ENCODE results near the gene CDK6. TPM values are rescaled to one million over a fixed set of nuclear protein-coding genes. Genes with fewer than 3 reads are reported as not detected.

CDK6 gene
- total RNA-seq, 1 experiment from 2014 or later, result 38.7 TPM

- TF ChIP-seq EZH2phosphoT487 (IDR thresholded peaks at IDR 0.05; ENCODE audit: borderline replicate concordance, low read length) (no peak), CTCF (conservative IDR thresholded peaks at IDR 0.05; ENCODE audit: low read depth, low read length) (no peak), EZH2 (IDR thresholded peaks at IDR 0.05; ENCODE audit: low read length, unreplicated experiment) (no peak)
- Histone ChIP-seq H3K27ac (ENCODE audit: low read length) (no peak overlapping the region), H3K9ac (ENCODE audit: low read length) (no peak overlapping the region), H3K4me2 (ENCODE audit: low read length) (no peak overlapping the region), H3K9me3 (ENCODE audit: low read length) (no peaks in the 10 kb centered on the region), H3F3A (ENCODE audit: low read length, unreplicated experiment) (no peaks in the 10 kb centered on the region), H3K9me2 (replicated peaks; ENCODE audit: low read length) (no peaks in the 10 kb centered on the region), H4K20me1 (ENCODE audit: low read length) (no peaks in the 10 kb centered on the region), H3K4me3 (ENCODE audit: low read length) (no peak overlapping the region), H3K27me3 (ENCODE audit: low read length) (no peaks in the 10 kb centered on the region), H3K36me3 (ENCODE audit: low read depth, low read length) (peaks cover 7% of the 10 kb centered on the region; the same call in 1 of the 2 replicates), H2AFZ (ENCODE audit: low read length) (no peak overlapping the region), H3K79me2 (ENCODE audit: low read length) (no peaks in the 10 kb centered on the region), H3K4me1 (ENCODE audit: insufficient read depth, low read length) (peaks cover 6% of the 10 kb centered on the region)
- ChIA-PET CTCF (no interaction called here), POLR2A (ENCODE audit: unreplicated experiment) (no interaction called here)
- ATAC-seq (no peak), DNase-seq (no peak)
- intact Hi-C loops (cut with micrococcal nuclease), result no loop called here
- no TSS peak for BruUV-seq (replicated peaks)
These were observed 170.4 kb downstream of the CDK6 start for GRCh38 chr7:92665926-92666325.

GRCh38 chr7:92661651-92662050 lies 174.7 kb downstream of the CDK6 start:
- intact Hi-C loops (cut with micrococcal nuclease), result no loop called here
- Histone ChIP-seq H4K20me1 (ENCODE audit: low read length) (no peaks in the 10 kb centered on the region), H2AFZ (ENCODE audit: low read length) (no peak overlapping the region), H3K36me3 (ENCODE audit: low read depth, low read length) (no peaks in the 10 kb centered on the region; the same call in 1 of the 2 replicates), H3K4me1 (ENCODE audit: insufficient read depth, low read length) (no peaks in the 10 kb centered on the region), H3K4me3 (ENCODE audit: low read length) (no peak overlapping the region), H3K79me2 (ENCODE audit: low read length) (no peaks in the 10 kb centered on the region), H3K27me3 (ENCODE audit: low read length) (no peaks in the 10 kb centered on the region), H3K9me3 (ENCODE audit: low read length) (no peaks in the 10 kb centered on the region), H3K4me2 (ENCODE audit: low read length) (no peak overlapping the region), H3K9me2 (replicated peaks; ENCODE audit: low read length) (no peaks in the 10 kb centered on the region), H3K27ac (ENCODE audit: low read length) (no peak overlapping the region), H3K9ac (ENCODE audit: low read length) (no peak overlapping the region), H3F3A (ENCODE audit: low read length, unreplicated experiment) (no peaks in the 10 kb centered on the region)
- ChIA-PET POLR2A (ENCODE audit: unreplicated experiment) (no interaction called here), CTCF (no interaction called here)
- DNase-seq (no peak), ATAC-seq (no peak)
- BruUV-seq (replicated peaks), result no TSS peak
- TF ChIP-seq CTCF (conservative IDR thresholded peaks at IDR 0.05; ENCODE audit: low read depth, low read length), result no peak
- no peak for TF ChIP-seq EZH2phosphoT487 (IDR thresholded peaks at IDR 0.05; ENCODE audit: borderline replicate concordance, low read length)
- no peak for TF ChIP-seq EZH2 (IDR thresholded peaks at IDR 0.05; ENCODE audit: low read length, unreplicated experiment)

- ChIA-PET CTCF (no interaction called here), POLR2A (ENCODE audit: unreplicated experiment) (no interaction called here)
- Histone ChIP-seq H3K4me2 (ENCODE audit: low read length) (no peak overlapping the region), H3F3A (ENCODE audit: low read length, unreplicated experiment) (no peaks in the 10 kb centered on the region), H3K4me3 (ENCODE audit: low read length) (no peak overlapping the region), H3K36me3 (ENCODE audit: low read depth, low read length) (no peaks in the 10 kb centered on the region), H4K20me1 (ENCODE audit: low read length) (no peaks in the 10 kb centered on the region), H3K9me2 (replicated peaks; ENCODE audit: low read length) (no peaks in the 10 kb centered on the region), H3K4me1 (ENCODE audit: insufficient read depth, low read length) (no peaks in the 10 kb centered on the region), H3K9me3 (ENCODE audit: low read length) (no peaks in the 10 kb centered on the region), H2AFZ (ENCODE audit: low read length) (no peak overlapping the region), H3K27me3 (ENCODE audit: low read length) (no peaks in the 10 kb centered on the region), H3K9ac (ENCODE audit: low read length) (no peak overlapping the region), H3K27ac (ENCODE audit: low read length) (no peak overlapping the region), H3K79me2 (ENCODE audit: low read length) (no peaks in the 10 kb centered on the region)
- DNase-seq (no peak), ATAC-seq (no peak)
- BruUV-seq (replicated peaks), result no TSS peak
- intact Hi-C loops (cut with micrococcal nuclease), result no loop called here
- no peak for TF ChIP-seq CTCF (conservative IDR thresholded peaks at IDR 0.05; ENCODE audit: low read depth, low read length)
- no peak for TF ChIP-seq EZH2phosphoT487 (IDR thresholded peaks at IDR 0.05; ENCODE audit: borderline replicate concordance, low read length)
- no peak for TF ChIP-seq EZH2 (IDR thresholded peaks at IDR 0.05; ENCODE audit: low read length, unreplicated experiment)
These were observed 177.7 kb downstream of the CDK6 start for GRCh38 chr7:92658671-92659070.
